NCI-H2029 treated with DMSO at 0.1 percent for 48 hours (cell line): Measurements from ENCODE around the gene UBE2B.
"Not testable (repeated sequence)": the region's sequence is repeated elsewhere in the genome, so short reads cannot be mapped to it uniquely, and the experiment has no call there.

Source experiments
- DNase-seq: peaks from one replicate; lab custom pipeline; 2025; lab: John Stamatoyannopoulos, UW

Gene UBE2B

GRCh38 chr5:134370871-134371833, at the start of gene UBE2B:
UBE2B (plus strand) TSS chr5:134371569; CDS start chr5:134371596, 27 bp downstream.
- DNase-seq = peak; percentile 94

DNA sequence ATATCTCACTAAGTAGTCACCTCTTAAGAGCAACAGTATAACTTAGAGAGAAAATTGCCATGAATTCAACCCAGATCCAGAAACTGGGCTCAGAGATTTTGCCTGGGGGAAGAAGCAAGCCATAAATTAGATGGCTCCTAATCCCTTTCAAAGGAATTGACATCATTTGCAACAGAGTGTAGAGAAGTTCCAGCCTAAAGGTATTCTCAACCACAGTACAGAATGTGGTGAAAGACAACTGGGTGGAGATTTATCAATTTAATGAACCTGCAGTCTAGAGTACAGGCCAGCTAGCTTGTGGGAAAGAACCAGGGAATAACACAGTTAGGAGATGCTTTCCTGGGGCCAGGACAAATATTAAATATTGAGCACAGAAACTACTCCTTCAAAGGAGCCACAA, 44.0 kb upstream of the UBE2B start:
- no peak for DNase-seq

DNA sequence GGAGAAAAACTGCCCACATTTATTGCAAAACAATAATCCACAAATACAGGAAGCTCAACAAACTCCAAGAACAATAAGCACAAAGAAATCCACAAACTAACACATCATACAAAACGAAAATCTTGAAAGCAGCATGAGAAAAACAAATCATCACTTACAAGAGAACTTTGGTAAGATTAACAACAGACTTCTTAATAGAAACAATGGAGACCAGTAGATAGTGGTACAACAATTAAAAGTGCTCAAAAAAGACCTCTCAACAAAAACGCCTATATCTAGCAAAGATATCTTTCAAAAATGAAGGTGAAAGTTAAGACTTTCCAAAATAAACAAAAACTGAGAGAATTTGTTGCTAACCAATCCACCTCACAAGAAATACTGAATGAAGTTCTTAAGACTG, 42.8 kb upstream of the UBE2B start:
- no peak for DNase-seq

- not testable (repeated sequence) for DNase-seq
Observed at GRCh38 chr5:134336833-134337232, 34.5 kb upstream of the UBE2B start.

DNA sequence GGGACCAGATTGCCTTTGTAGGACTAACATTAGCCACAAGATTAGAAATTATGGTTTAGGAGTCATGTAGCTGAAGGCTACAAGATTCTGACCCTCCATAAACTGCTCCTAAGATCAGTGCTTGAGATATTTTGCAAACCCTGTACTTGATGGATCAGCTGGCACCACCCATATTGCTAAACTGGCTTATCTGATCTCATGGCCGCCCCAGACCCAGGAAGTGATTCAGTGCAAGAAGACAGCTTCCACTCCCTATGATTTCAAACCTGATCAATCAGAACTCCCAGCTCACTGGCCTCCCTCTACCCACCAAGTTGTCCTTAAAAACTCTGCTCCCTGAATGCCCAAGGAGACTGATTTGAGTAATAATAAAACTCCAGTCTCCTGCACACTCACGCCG, 27.9 kb upstream of the UBE2B start:
- DNase-seq = not testable (repeated sequence)

DNA sequence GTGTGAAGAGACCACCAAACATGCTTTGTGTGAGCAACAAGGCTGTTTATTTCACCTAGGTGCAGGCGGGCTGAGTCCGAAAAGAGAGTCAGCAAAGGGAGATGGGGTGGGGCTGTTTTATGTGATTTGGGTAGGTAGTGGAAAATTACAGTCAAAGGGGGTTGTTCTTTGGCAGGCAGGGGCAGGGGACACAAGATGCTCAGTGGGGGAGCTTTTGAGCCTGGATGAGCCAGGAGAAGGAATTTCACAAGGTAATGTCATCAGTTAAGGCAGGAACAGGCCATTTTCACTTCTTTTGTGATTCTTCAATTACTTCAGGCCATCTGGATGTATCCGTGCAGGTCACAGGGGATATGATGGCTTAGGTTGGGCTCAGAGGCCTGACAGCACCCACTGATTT, 25.9 kb upstream of the UBE2B start:
- DNase-seq = not testable (repeated sequence)

GRCh38 chr5:134345996-134346395, 25.4 kb upstream of the UBE2B start:
- DNase-seq = no peak

- no peak for DNase-seq
Observed at GRCh38 chr5:134349463-134349862, 21.9 kb upstream of the UBE2B start.

DNA sequence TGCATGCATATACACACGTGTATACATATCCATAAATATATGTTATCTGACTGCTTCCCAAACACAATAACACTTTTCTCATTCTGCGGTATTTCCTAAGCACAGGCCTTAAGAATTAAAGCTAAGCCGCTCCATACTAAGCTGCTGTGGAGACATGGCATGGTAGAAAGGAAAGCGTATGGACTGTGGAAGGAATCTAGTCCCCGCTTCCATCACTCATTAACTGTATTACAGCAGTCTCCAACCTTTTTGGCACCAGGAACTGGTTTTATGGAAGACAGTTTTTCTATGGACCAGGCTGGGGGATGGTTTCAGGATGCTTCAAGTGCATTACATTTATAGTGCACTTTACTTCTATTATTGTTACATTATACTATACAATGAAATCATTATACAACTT, 15.7 kb upstream of the UBE2B start:
- no peak for DNase-seq

GRCh38 chr5:134365604-134366003, 5.8 kb upstream of the UBE2B start:
- DNase-seq = no peak

DNA sequence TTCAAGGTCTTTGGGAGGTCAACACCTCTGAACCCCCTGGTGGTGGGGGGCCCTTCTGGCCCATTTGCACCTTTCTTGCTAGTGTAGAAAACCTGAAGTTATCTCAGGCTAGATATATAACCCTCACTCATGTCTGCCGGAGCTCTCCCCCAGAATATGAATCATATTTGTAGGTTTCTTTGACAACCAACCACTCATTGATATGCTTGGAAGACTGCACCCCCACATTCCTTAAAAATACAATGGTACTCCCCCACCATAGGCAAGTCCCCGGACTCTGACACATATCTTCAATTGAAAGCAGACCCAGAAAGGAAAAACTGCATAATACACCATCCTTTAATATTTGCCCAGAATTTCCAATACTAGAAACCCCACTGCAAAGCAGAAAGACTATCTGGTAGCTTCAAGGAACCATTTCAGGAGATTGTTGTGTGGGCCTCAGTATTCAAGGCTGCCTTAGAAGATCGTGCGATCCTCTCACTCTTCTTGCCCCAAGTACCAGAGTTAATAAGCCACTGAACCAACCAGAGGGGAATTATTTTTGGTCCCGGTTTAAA, 978 bp upstream of the UBE2B start:
- DNase-seq = no peak

DNA sequence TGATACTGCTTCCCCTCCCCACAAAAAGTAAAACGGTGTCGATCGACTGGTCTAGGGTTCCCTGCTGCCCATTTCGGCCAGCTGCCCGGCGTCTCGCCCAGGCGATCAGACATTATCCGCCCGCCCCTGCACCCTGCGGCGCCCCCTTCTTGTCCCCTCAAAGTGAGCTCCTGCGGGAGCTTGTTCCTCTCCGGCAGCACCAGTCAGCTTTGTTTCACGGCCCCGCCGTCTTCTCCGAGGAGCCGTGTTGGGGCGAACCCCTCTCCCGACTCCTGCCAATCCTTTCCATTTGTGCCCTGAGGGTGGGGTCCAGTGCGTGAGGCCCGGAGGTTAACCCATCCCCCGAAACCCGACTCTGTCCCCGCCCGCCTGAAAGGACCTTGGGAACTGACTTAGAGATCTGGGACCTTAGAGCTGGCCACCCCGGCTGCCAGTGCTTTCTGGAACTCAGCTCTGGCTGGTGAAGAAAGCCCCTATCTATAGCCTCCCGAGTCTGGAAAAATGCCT, 518 bp downstream of the UBE2B start:
- DNase-seq = no peak

DNA sequence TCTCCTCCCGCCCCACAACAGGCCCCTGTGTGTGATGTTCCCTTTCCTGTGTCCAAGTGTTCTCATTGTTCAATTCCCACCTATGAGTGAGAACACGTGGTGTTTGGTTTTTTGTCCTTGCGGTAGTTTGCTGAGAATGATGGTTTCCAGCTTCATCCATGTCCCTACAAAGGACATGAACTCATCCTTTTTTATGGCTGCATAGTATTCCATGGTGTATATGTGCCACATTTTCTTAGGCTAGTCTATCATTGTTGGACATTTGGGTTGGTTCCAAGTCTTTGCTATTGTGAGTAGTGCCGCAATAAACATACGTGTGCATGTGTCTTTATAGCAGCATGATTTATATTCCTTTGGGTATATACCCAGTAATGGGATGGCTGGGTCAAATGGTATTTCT, 2.3 kb downstream of the UBE2B start:
- DNase-seq = not testable (repeated sequence)

- DNase-seq = no peak
Observed at GRCh38 chr5:134374232-134374631, 2.9 kb downstream of the UBE2B start.

DNA sequence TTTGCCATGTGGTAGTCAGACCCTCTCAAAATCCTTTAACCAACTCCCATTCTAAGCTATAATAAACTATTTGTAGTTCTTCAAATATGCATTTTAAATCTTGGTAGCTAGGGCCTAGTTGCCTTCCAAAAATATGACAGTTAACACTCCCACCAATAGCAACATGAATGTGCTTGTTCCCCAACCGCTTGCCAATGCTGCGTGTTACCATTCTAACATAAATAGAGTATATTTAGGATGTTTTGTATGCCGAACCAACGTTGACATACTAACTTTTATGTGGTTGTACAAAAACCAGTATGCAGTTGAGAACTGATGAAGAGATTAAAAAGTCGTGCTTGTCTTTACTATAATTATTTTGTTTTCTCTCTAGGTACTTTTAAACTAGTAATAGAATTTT, 9.0 kb downstream of the UBE2B start:
- no peak for DNase-seq

DNA sequence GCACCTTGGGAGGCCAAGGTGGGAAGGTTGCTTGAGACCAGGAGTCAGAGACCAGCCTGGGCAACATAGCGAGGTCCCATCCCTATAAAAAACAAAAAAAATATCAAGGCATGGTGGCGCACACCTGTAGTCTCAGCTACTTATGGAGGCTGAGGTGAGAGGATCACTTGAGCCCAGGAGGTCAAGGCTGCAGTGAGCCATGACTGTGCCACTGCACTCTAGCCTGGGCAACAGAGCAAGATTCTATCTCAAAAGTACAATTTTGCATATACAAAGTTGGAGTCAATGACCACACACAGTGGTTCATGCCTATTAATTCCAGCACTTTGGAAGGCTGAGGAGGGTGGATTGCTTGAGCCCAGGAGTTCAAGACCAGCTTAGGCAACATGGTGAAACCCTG, 10.8 kb downstream of the UBE2B start:
- not testable (repeated sequence) for DNase-seq

DNA sequence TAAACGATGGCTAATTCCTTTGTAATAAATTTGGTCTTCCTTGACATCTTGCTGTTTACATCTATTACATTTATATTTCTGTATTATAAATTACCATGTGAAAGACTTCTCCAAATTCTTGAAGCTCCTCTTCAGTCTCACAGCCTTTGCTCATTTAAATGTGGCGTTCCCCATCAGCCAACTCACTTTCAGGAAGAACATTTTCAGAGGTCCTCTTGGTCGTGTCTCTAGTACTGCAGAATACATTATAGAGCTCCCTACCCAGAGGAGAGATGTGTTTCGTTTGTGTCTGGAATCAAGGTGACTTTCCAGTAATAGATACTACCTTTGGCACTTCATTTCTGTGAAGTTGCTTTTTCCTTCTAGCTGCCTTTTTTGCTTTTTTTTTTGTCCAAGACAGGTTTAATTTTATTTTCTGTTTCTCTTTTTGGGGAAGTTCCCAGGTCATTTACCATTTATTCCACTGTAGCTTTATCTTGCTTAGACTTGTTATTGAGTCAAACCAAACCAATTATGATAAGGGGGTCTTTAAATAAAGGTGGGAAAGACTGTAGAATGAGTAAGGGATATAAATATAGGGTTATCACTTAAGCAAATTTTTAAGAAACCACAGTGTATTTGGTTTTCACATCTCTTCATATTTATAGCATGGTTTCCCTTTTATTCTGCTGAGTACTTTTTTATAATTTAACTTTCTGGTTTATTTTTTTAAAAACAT, 12.8 kb downstream of the UBE2B start:
- no peak for DNase-seq

GRCh38 chr5:134387443-134387842, 16.1 kb downstream of the UBE2B start:
- no peak for DNase-seq

GRCh38 chr5:134392301-134392700, 20.9 kb downstream of the UBE2B start:
- DNase-seq = no peak

DNA sequence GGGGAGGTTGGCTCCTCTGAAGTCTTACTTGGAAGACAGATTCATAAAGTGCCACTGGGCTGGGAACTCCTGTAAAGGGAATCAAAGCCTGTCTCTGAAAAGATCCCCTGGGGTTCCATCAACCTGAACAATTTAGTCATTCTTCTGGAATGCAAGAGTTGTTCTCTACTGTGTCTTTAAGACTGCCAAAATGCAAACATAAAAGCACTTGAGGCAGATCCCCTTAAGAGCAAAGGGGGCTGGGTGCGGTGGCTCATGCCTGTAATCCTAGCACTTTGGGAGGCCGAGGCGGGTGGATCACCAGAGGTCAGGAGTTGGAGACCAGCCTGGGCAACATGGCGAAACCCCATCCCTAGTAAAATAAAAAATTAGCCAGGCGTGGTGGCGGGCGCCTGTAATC, 23.6 kb downstream of the UBE2B start:
- no peak for DNase-seq

GRCh38 chr5:134396274-134396673, 24.9 kb downstream of the UBE2B start:
- DNase-seq = no peak

DNA sequence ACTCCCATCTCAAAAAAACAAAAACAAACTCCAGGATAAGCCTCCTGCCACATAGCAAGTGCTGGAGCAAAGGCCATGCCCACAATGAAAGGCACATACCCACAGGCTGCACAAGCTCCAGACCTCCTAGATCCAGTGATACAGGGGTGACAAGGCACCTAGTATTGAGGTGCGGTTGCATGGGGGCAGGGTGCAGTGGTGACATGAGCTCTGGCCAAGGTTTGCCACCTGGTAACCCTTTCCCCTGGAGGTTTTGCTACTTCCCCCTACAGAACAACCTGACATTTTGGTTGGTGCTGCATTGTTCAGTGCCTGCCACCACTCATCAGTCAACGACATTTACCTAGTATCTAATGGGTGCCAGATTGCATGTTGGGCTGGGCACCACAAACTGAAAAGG, 25.8 kb downstream of the UBE2B start:
- no peak for DNase-seq
